K562 (cell line): ENCODE data around the gene DRD3. TPM values are rescaled to one million over a fixed set of nuclear protein-coding genes. Genes with fewer than 3 reads are reported as not detected.

Experiments used
- ATAC-seq: fragments of 200-7000 bp; cut with Tn5 transposase; 3 replicates; pipeline ENCODE4 v1.9.1; 2020; ENCODE audit warnings: moderate library complexity
- BruUV-seq: library from RNA; stranded (reverse); fragments of 400-500 nt; replicated peaks from 2 replicates; lab custom pipeline; 2021; lab: Mats Ljungman, UMichigan
- CTCF ChIA-PET: fragments of 300-600 bp; formaldehyde crosslinking; extraction: SDS; loops from one replicate; lab custom pipeline; 2021; ENCODE audit warnings: low intra/inter-chr PET ratio; lab: Yijun Ruan, JAX
- POLR2A ChIA-PET: fragments of 300-600, 350-650 bp; sonication (Branson Sonifier 250); formaldehyde crosslinking; extraction: SDS; loops from one replicate; lab custom pipeline; 2021; ENCODE audit warnings: antibody characterized with exemption, inconsistent platforms; lab: Yijun Ruan, JAX
- DNase-seq, 4 experiments: peaks; one replicate each; pipeline versions ENCODE4 v3.0.0 to v3.0.0-alpha.2; 2011 to 2018; ENCODE audit warnings: low spot score in 3 of 4, mixed read lengths in 3 of 4; ENCODE audit errors: extremely low read depth in 1 of 4
- FAIRE-seq: peaks from 2 replicates; lab custom pipeline; 2011; peaks lifted over from hg19 to GRCh38; lab: Jason Lieb, UNC
- H2AFZ ChIP-seq: 2 replicates; pipeline ENCODE4 v1.6.0; 2011; ENCODE audit warnings: low read depth, low read length, control low read depth, inconsistent platforms
- H3K27ac ChIP-seq: fragments of 200-600 bp; 3 replicates; pipeline ENCODE4 v1.8.0; 2011; ENCODE audit warnings: low read depth, mild to moderate bottlenecking, control low read depth, inconsistent platforms, low read length, moderate library complexity, mixed read lengths; ENCODE audit errors: extremely low read depth
- H3K27me3 ChIP-seq, 2 experiments: fragments of 300-600 bp in 1 of 2; 2 replicates in 1 of 2; 3 replicates in 1 of 2; pipeline versions ENCODE4 v1.6.0 to v1.8.0; 2011; ENCODE audit warnings: inconsistent platforms in 2 of 2, low read length in 2 of 2, mild to moderate bottlenecking in 1 of 2, mixed read lengths in 1 of 2, moderate library complexity in 1 of 2; ENCODE audit not compliant: control insufficient read depth in 2 of 2, insufficient read depth in 2 of 2
- H3K36me3 ChIP-seq: fragments of 300-600 bp; 3 replicates; pipeline ENCODE4 v1.8.0; 2011; ENCODE audit warnings: mild to moderate bottlenecking, low read length, inconsistent platforms; ENCODE audit not compliant: control insufficient read depth, insufficient read depth
- H3K4me1 ChIP-seq, 2 experiments: fragments of 200-600 bp in 1 of 2; replicated peaks in 1 of 2; 2 replicates in 1 of 2; 3 replicates in 1 of 2; pipeline versions ENCODE4 v1.5.1 to v1.8.0; 2011; ENCODE audit warnings: inconsistent platforms in 2 of 2, low read length in 2 of 2, mild to moderate bottlenecking in 1 of 2, mixed read lengths in 1 of 2, moderate library complexity in 1 of 2; ENCODE audit not compliant: control insufficient read depth in 2 of 2, insufficient read depth in 2 of 2
- H3K4me2 ChIP-seq: 2 replicates; pipeline ENCODE4 v1.6.1; 2011; ENCODE audit warnings: low read length, control low read depth, inconsistent platforms, mixed read lengths; ENCODE audit not compliant: insufficient read depth
- H3K4me3 ChIP-seq: fragments of 200-600 bp; sonication (generic), shearing (Covaris generic); 2 replicates; pipeline ENCODE4 v1.5.1; 2016; ENCODE audit warnings: control low read depth, inconsistent platforms
- H3K79me2 ChIP-seq: fragments of 200-600 bp; 3 replicates; pipeline ENCODE4 v1.8.0; 2011; ENCODE audit warnings: low read length, inconsistent platforms; ENCODE audit not compliant: control insufficient read depth, insufficient read depth
- H3K9ac ChIP-seq, 2 experiments: 2 replicates each; pipeline versions ENCODE4 v1.6.0 to v1.6.1; 2011; ENCODE audit warnings: low read depth in 2 of 2, low read length in 2 of 2, control low read depth in 1 of 2, inconsistent platforms in 1 of 2, mild to moderate bottlenecking in 1 of 2, mixed read lengths in 1 of 2; ENCODE audit not compliant: insufficient read depth in 1 of 2
- H3K9me1 ChIP-seq: one replicate; pipeline ENCODE4 v1.6.0; 2011; ENCODE audit warnings: inconsistent platforms, mild to moderate bottlenecking, low read length, moderate library complexity; ENCODE audit not compliant: control insufficient read depth, insufficient read depth
- H3K9me3 ChIP-seq: replicated peaks from 2 replicates; pipeline ENCODE4 v1.5.1; 2011; ENCODE audit warnings: low read depth, low read length, inconsistent platforms; ENCODE audit not compliant: control insufficient read depth, insufficient read depth
- H4K20me1 ChIP-seq: replicated peaks from 2 replicates; pipeline ENCODE4 v1.6.1; 2011; ENCODE audit warnings: low read length, inconsistent platforms, mixed read lengths; ENCODE audit not compliant: control insufficient read depth, insufficient read depth
- CC2D1A ChIP-seq: fragments of 450-650 bp; IDR thresholded peaks from 2 replicates; pipeline ENCODE4 v1.6.1; 2017; ENCODE audit warnings: mild to moderate bottlenecking
- MEIS2 ChIP-seq: fragments of 450-650 bp; IDR thresholded peaks from 2 replicates; pipeline ENCODE4 v1.6.1; 2014; ENCODE audit warnings: mild to moderate bottlenecking; ENCODE audit not compliant: partially characterized antibody
- NFIC ChIP-seq: fragments of 450-650 bp; IDR thresholded peaks from 2 replicates; pipeline ENCODE4 v1.6.1; 2017; ENCODE audit warnings: mild to moderate bottlenecking, inconsistent platforms
- PHF8 ChIP-seq: fragments of 200-600 bp; sonication (generic); IDR thresholded peaks from 2 replicates; pipeline ENCODE4 v1.6.1; 2012; ENCODE audit warnings: mixed run types, mild to moderate bottlenecking, inconsistent platforms, low read length, moderate library complexity, borderline replicate concordance
- RBM25 ChIP-seq: fragments of 200-400 bp; formaldehyde crosslinking; IDR thresholded peaks from 2 replicates; pipeline ENCODE4 v1.6.1; 2018; ENCODE audit warnings: low read length, low read depth, moderate library complexity; ENCODE audit not compliant: severe bottlenecking
- RREB1 ChIP-seq: fragments of 250-450 bp; sonication (Bioruptor Pico); IDR thresholded peaks from 2 replicates; pipeline ENCODE4 v1.4.0; 2020
- SP2 ChIP-seq: IDR thresholded peaks from 2 replicates; pipeline ENCODE4 v1.6.1; 2011; ENCODE audit warnings: mild to moderate bottlenecking, low read depth, low read length, moderate library complexity; ENCODE audit not compliant: poor library complexity, severe bottlenecking; ENCODE audit errors: extremely low read depth
- SRSF3 ChIP-seq: fragments of 200-400 bp; formaldehyde crosslinking; IDR thresholded peaks from 2 replicates; pipeline ENCODE4 v1.6.1; 2016; ENCODE audit warnings: mild to moderate bottlenecking, low read length, moderate library complexity; ENCODE audit not compliant: insufficient read depth
- ZBTB11 ChIP-seq, 3 experiments: fragments of 200-800 bp in 1 of 3; fragments of 250-450 bp in 1 of 3; fragments of 450-650 bp in 1 of 3; sonication (Bioruptor Pico) in 1 of 3; sonication (Bioruptor generic) in 1 of 3; formaldehyde crosslinking in 1 of 3; IDR thresholded peaks; 2 replicates each; pipeline versions ENCODE4 v1.6.1 to v1.8.0; 2016 to 2022; ENCODE audit warnings: mild to moderate bottlenecking in 2 of 3, missing genetic modification characterization in 2 of 3, missing compliant biosample characterization in 1 of 3, moderate library complexity in 1 of 3
- WGBS: fragments of 100-300 bp; shearing (Covaris generic); methylation state at CpG from one replicate; pipeline ENCODE4 v1.1.6; 2016; ENCODE audit warnings: low coverage, mixed read lengths; ENCODE audit not compliant: insufficient coverage; ENCODE audit errors: missing lambda C conversion rate; 5-methylcytosine and 5-hydroxymethylcytosine counted together
- in situ Hi-C: fragments of 300-500 bp; cut with MboI; formaldehyde crosslinking; loops from 4 replicates; pipeline ENCODE4 v1.15.0; 2018; ENCODE audit warnings: inconsistent platforms, mixed read lengths
- intact Hi-C: fragments of 100-400 bp; cut with micrococcal nuclease; formaldehyde crosslinking; loops from 2 replicates; pipeline ENCODE4 v1.14.2; 2022
- polyA plus RNA-seq, 8 experiments: library from polyadenylated mRNA; depleted of rRNA in 4 of 8; stranded (reverse) in 5 of 8; unstranded in 3 of 8; fragments of >200 nt; fragmentation: Nextera tagmentation in 2 of 8; fragmentation: Illumina TruSeq in 1 of 8; extraction: Ambion mirVana in 2 of 8; extraction: Trizol in 1 of 8; gene quantifications; 2 replicates each; pipeline versions ENCODE4 v1.2.1 to v1.2.3, GENCODE V29; 2011 to 2014; ENCODE audit warnings: inconsistent platforms in 1 of 8, missing spikeins in 1 of 8
- total RNA-seq, 7 experiments: library from RNA; depleted of rRNA in 6 of 7; stranded (reverse); fragments of >200 nt in 6 of 7; fragmentation: Illumina TruSeq in 2 of 7; extraction: Trizol in 2 of 7; gene quantifications; 2 replicates each; pipeline versions ENCODE4 v1.2.1 to v1.2.3, GENCODE V29; 2011 to 2021; ENCODE audit warnings: low replicate concordance in 1 of 7

The DRD3 gene
- total and polyA plus RNA-seq, 9 of the 15 experiments (the other 6 are each of a cell fraction or from before 2014, with no cell fraction given): not detected

DNA sequence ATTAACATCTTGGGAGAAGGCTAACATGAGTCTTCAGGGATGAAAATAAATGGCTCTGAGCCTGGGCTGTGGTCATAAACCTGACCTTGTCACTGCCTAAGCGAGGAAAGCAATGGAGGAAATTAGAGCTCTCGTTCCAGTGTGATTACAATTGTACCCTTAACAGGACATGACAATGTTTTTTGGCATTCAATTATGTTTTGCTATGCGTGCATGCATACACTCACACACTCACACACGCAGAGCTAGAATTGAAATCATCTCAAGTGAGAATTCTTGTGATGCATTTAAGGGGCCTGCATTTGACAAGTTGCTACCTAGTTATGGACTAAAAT lies 34.4 kb upstream of the DRD3 start (continued):
- no peak for TF ChIP-seq ZBTB11 (CRISPR knock-in tag; IDR thresholded peaks at IDR 0.05)

GRCh38 chr3:114212646-114213045 lies 33.8 kb upstream of the DRD3 start:
- Histone ChIP-seq H3K79me2 (no peaks in the 10 kb centered on the region), H3K9ac (no peak overlapping the region), H2AFZ (no peak overlapping the region), H3K27me3 (no peaks in the 10 kb centered on the region), H3K9me1 (no peaks in the 10 kb centered on the region), H3K27ac (no peak overlapping the region), H4K20me1 (no peaks in the 10 kb centered on the region), H3K36me3 (no peaks in the 10 kb centered on the region), H3K4me3 (no peak overlapping the region), H3K9me3 (no peaks in the 10 kb centered on the region), H3K4me1 (no peaks in the 10 kb centered on the region; a peak in 2 of 5 replicates), H3K4me2 (no peak overlapping the region)
- ChIA-PET POLR2A (no interaction called here), CTCF (no interaction called here)
- ATAC-seq: no peak
- BruUV-seq: no TSS peak
- intact Hi-C loops: no loop called here
- FAIRE-seq: no peak
- 0% methylated on average over 4 of the region's 4 CpGs for WGBS
- no peak for DNase-seq
- in situ Hi-C loops: no loop called here
- TF ChIP-seq MEIS2 (no peak), RBM25 (no peak), RREB1 (no peak), SP2 (no peak), NFIC (no peak), PHF8 (no peak), CC2D1A (no peak), SRSF3 (no peak)
